Heart right ventricle (tissue), 16 donors: ENCODE data around the gene ZBTB7B. TPM values are rescaled to one million over a fixed set of nuclear protein-coding genes. Genes with fewer than 3 reads are reported as not detected.
A peak's percentile ranks its signal among the peaks of the same experiment; 100 is the strongest.

Experiments used
- ATAC-seq, 8 donors: fragments of 200-7000 bp; cut with Tn5 transposase; one replicate each; pipeline ENCODE4 v1.9.1; 2020; ENCODE audit warnings: mild to moderate bottlenecking in 8 of 8, moderate library complexity in 8 of 8, moderate number of reproducible peaks in 1 of 8
- DNase-seq, 2 donors: peaks; one replicate each; pipeline ENCODE4 v3.0.0-alpha.2; 2020
- H3K27ac ChIP-seq, 10 donors: fragments of 200-600 bp; sonication (generic) in 2 of 10; one replicate each; pipeline versions ENCODE4 v1.5.0 to v1.8.0; 2020 to 2022; ENCODE audit warnings: mild to moderate bottlenecking in 3 of 10
- H3K27me3 ChIP-seq, 7 donors: fragments of 200-600 bp; one replicate each; pipeline ENCODE4 v1.8.0; 2021 to 2022; ENCODE audit warnings: mild to moderate bottlenecking in 2 of 7
- H3K36me3 ChIP-seq, 9 donors: fragments of 200-600 bp; sonication (generic) in 1 of 9; one replicate each; pipeline versions ENCODE4 v1.5.0 to v1.8.0; 2020 to 2022; ENCODE audit warnings: mild to moderate bottlenecking in 2 of 9
- H3K4me1 ChIP-seq, 9 donors: fragments of 200-600 bp; sonication (generic) in 1 of 9; one replicate each; pipeline versions ENCODE4 v1.5.0 to v1.8.0; 2020 to 2022; ENCODE audit warnings: mild to moderate bottlenecking in 4 of 9
- H3K4me3 ChIP-seq, 10 donors: fragments of 200-600 bp; sonication (generic) in 2 of 10; one replicate each; pipeline versions ENCODE4 v1.5.0 to v1.8.0; 2020 to 2022; ENCODE audit warnings: mild to moderate bottlenecking in 7 of 10, moderate library complexity in 2 of 10
- H3K9me3 ChIP-seq, 11 donors: fragments of 200-600 bp in 10 of 11; sonication (generic) in 2 of 11; one replicate each; pipeline versions ENCODE4 v1.5.0 to v1.8.0; 2013 to 2022; ENCODE audit warnings: mild to moderate bottlenecking in 2 of 11, control low read depth in 1 of 11, moderate library complexity in 1 of 11
- WGBS, 2 donors: extraction: QIAGEN DNeasy Blood & Tissue Kit; methylation state at CpG; one replicate each; pipeline ENCODE4 v1.1.7; 2013; ENCODE audit warnings: inconsistent platforms in 1 of 2; 5-methylcytosine and 5-hydroxymethylcytosine counted together
- intact Hi-C, 10 donors: fragments of 100-400 bp; cut with DNase I; formaldehyde crosslinking; loops; one replicate each; pipeline versions ENCODE4 v1.11.1 to v1.14.2; 2022
- polyA plus RNA-seq, 2 donors: library from polyadenylated mRNA; stranded (reverse); fragments of 200-250 nt; gene quantifications; one replicate each; pipeline ENCODE4 v1.2.3, GENCODE V29; 2013
- total RNA-seq, 10 donors: library from RNA; stranded (reverse); fragmentation: NEBNext Ultra II Directional in 3 of 10; extraction: Animal tissue kit (Norgen Biotek cat#: 25700) in 3 of 10; gene quantifications; one replicate each; pipeline versions ENCODE4 v1.2.1 to v1.2.4, GENCODE V29; 2021 to 2023
- TF ChIP-seq, protein P1 (sequence below), 9 donors: fragments of 200-600 bp; sonication (generic) in 2 of 9; IDR thresholded peaks; one replicate each; pipeline versions ENCODE4 v1.5.0 to v1.8.0; 2021 to 2022; ENCODE audit warnings: antibody characterized with exemption in 9 of 9, mild to moderate bottlenecking in 5 of 9, moderate library complexity in 1 of 9
- donor health status: Arrhythmogenic right ventricular cardiomyopathy.
- donor health status: ischemic (EF 13 %, LVEDD 7.1; RV severe dilation, severe dysfunction).
- donor health status: healthy with polysubstance abuse.
- donor health status: DM: no; HTN: yes; CAD: no.
- donor health status: DM: no; HTN: no; CAD: no.
- donor health status: ischemic (EF 25% LVEDD 6.9; RV normal size, moderate dysfunction).
- donor health status: ischemic (EF 25% LVEDD 5.7; RV mildly dilated, moderate dysfunction).
- donor health status: healthy.
- donor health status: DM: yes; HTN: yes; CAD: no.
- donor health status: Ischemic cardiomyopathy.
- donor health status: ischemic (EF 35%, LVEDD 5.7; RV mildly dilated, moderate dysfunction).
- donor health status: nonischemic (EF 11% LVEDD 7.7; RV severe dilation, severe dysfunction).
- donor health status: DM: yes; HTN: yes; CAD: no.
- donor health status: PGD.
- donor health status: ischemic (EF 29% LVEDD 5.4; RV normal size, mild dysfunction).
- donor health status: nonischemic (EF 23%, LVEDD 6.1; RV moderate dilation, normal function).

ZBTB7B gene
- total and polyA plus RNA-seq, 12 donors: 25.7 to 54.7 (median 37.9) TPM

DNA sequence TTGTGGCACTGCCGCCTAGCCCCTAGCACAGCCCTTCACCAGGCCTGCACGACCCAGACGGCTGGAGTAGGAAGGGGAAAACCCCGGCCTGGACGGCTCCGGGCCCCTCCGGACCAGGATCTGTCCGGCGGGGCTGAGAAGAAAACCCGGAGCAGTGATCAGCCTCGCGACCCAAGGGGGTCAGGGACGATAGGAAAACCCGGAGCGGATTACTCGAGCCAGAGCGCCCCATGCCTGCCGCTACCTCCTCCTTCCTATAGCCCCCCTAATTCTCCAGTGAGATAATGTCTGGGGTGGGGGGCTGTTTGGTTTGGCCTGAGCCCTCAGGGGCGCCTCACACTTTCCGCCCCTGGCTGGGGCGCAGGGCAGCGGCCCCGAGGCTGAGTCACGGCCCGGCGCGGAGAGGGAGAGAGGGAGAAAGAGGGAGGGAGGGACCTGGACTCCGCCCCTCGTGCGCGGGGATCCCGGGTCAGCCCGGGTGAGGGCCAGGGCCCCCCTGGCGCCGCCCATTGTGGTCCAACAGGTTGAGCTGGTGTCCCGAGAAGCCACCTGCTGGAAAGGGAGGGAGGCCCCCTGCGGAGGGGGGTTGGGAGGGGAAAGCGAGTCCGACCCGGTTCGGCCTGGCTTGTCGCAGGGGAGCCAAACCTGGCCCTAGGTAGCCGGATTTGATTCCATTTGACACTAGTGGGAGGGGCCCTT lies 1.7 kb upstream of the ZBTB7B start:
- TF ChIP-seq, protein P1, sequence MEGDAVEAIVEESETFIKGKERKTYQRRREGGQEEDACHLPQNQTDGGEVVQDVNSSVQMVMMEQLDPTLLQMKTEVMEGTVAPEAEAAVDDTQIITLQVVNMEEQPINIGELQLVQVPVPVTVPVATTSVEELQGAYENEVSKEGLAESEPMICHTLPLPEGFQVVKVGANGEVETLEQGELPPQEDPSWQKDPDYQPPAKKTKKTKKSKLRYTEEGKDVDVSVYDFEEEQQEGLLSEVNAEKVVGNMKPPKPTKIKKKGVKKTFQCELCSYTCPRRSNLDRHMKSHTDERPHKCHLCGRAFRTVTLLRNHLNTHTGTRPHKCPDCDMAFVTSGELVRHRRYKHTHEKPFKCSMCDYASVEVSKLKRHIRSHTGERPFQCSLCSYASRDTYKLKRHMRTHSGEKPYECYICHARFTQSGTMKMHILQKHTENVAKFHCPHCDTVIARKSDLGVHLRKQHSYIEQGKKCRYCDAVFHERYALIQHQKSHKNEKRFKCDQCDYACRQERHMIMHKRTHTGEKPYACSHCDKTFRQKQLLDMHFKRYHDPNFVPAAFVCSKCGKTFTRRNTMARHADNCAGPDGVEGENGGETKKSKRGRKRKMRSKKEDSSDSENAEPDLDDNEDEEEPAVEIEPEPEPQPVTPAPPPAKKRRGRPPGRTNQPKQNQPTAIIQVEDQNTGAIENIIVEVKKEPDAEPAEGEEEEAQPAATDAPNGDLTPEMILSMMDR (IDR thresholded peaks at IDR 0.05): peak in 2 of 9 donors; percentile 7 to 22
- Histone ChIP-seq H3K27ac (peak overlapping the region; percentile 80 to 98 (median 95)), H3K36me3 (no peaks in the 10 kb centered on the region), H3K9me3 (no peaks in the 10 kb centered on the region), H3K4me1 (peaks cover 21 to 63% (median 40%) of the 10 kb centered on the region in 9 donors), H3K4me3 (peak overlapping the region; percentile 50 to 97 (median 91)), H3K27me3 (no peaks in the 10 kb centered on the region)
- DNase-seq (peak; percentile 87 to 90), ATAC-seq (peak; percentile 59 to 76 (median 64))
- intact Hi-C loops: loop anchor here in 5 of 10 donors (1.0 to 10.0 kb wide), 5 partner anchors 16 to 64 kb away; partner anchors contain the start of genes CKS1B (in 3 of the 5), ADAM15 (in 1 of the 5), EFNA4 (in 1 of the 5) and PYGO2 (in 1 of the 5)
- WGBS, 2 donors: 0% methylated on average over 42 to 43 of the region's 43 CpGs

DNA sequence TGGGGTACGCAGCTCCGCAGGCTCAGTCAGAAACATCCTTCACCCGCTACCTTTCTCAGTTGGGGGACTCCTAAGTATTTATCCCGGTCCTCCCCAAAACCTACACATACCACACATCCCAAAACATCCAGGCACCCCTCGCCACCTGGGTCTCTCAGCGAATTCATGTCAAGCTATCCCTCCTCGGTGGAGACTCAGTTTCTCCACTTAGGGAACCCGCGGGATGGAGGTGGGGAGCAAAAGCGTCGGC lies 1.3 kb upstream of the ZBTB7B start:
- peak overlapping the region; percentile 50 to 97 (median 91) for H3K4me3 ChIP-seq
- 1% methylated on average over 11 of the region's 11 CpGs for WGBS, 2 donors
- H3K4me1 ChIP-seq: peaks cover 25 to 64% (median 45%) of the 10 kb centered on the region in 9 donors
- TF ChIP-seq, protein P1 (IDR thresholded peaks at IDR 0.05): no peak
- peak overlapping the region; percentile 80 to 98 (median 95) for H3K27ac ChIP-seq
- intact Hi-C loops: loop anchor here in 5 of 10 donors (1.0 to 10.0 kb wide), 5 partner anchors 16 to 63 kb away; partner anchors contain the start of genes CKS1B (in 3 of the 5), ADAM15 (in 1 of the 5), EFNA4 (in 1 of the 5) and PYGO2 (in 1 of the 5)
- ATAC-seq: no peak
- H3K9me3 ChIP-seq: no peaks in the 10 kb centered on the region
- H3K36me3 ChIP-seq: no peaks in the 10 kb centered on the region
- no peaks in the 10 kb centered on the region for H3K27me3 ChIP-seq
- DNase-seq: no peak

DNA sequence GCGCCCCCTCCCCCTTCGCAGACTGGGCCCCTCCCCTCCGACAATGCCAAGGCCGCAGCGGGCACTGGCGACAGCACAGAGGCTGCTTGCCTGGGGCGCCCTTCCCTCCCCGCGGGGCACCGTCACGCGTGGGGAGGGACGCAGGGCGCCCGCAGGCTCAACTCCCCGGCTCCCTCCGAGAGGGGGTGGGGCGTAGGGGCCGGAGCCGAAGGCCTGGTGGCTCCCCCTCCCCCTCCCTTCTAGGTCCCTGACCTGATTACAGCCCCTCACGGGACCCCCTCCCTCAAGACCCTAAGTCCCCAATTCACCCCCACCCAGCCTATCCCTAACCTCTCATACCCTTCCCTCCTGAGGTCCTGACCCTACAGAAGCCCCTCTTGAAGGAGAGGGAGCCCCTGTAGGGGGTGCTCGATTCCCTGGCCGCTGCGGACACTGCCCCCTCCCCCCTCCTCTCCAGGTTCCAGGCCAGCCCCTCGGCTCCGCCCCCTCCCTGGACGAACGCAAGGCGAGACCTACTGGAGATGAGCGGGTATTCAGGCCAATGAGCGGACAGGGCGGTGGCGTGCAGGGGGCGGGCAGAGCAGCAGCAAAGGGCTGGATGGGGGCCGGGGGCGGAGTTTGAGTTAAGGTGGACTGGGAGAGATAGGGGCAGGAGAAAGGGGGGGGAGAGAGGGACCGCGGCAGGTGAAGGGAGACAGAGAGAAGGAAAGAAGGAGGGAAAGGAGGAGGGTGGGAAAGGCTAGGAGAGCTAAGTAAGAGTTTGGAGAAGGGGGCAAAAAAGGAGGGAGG lies 733 bp upstream of the ZBTB7B start:
- DNase-seq (peak; percentile 100), ATAC-seq (peak; percentile 80 to 92 (median 86))
- Histone ChIP-seq H3K4me3 (peak overlapping the region; percentile 50 to 97 (median 91)), H3K27ac (peak overlapping the region; percentile 80 to 98 (median 95)), H3K27me3 (no peaks in the 10 kb centered on the region), H3K36me3 (no peaks in the 10 kb centered on the region), H3K9me3 (no peaks in the 10 kb centered on the region), H3K4me1 (peaks cover 28 to 70% (median 50%) of the 10 kb centered on the region in 9 donors)
- 1 to 2% methylated on average over 37 to 38 of the region's 38 CpGs for WGBS, 2 donors
- TF ChIP-seq, protein P1 (IDR thresholded peaks at IDR 0.05): peak in 7 of 9 donors; percentile 14 to 64 (median 49)
- intact Hi-C loops: loop anchor here in 5 of 10 donors (1.0 to 10.0 kb wide), 5 partner anchors 15 to 63 kb away; partner anchors contain the start of genes CKS1B (in 3 of the 5), ADAM15 (in 1 of the 5), EFNA4 (in 1 of the 5) and PYGO2 (in 1 of the 5)

DNA sequence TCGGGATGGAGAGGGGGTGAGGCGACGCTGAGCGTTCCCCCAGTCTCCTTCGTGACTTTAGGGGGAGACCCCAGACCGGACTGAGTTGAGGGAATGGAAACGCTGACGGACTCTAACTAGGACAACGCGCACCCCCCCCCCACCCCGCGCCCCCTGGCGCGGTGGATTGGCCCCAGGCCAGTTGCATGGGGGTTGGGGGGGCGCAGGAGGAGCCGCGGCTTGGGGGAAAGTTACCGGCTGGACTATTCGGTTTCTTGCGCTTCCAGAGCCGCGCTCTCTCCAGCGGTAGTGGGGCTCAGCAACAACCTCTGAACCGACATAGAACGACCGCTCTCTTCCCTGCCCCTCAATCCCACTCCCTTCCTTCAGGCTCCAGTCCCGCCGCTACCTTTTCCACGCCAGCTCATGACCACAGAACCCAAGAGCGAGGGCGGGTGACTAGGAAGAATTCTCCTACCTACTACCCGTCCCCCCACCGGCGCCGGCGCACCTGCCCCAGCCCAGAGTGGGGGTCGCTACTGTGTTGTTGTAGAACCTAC lies 694 bp downstream of the ZBTB7B start:
- Histone ChIP-seq H3K4me1 (peaks cover 35 to 72% (median 64%) of the 10 kb centered on the region in 9 donors), H3K27me3 (no peaks in the 10 kb centered on the region), H3K9me3 (no peaks in the 10 kb centered on the region), H3K36me3 (no peaks in the 10 kb centered on the region), H3K4me3 (peak overlapping the region; percentile 50 to 97 (median 91)), H3K27ac (peak overlapping the region; percentile 90 to 98 (median 96))
- TF ChIP-seq, protein P1 (IDR thresholded peaks at IDR 0.05): no peak
- 1% methylated on average over 37 of the region's 37 CpGs for WGBS, 2 donors
- ATAC-seq (no peak), DNase-seq (no peak)
- intact Hi-C loops: loop anchor here in 3 of 10 donors (5.0 to 10.0 kb wide), 3 partner anchors 41 to 62 kb away; partner anchors contain the start of genes ADAM15 (in 1 of the 3), EFNA4 (in 1 of the 3) and PYGO2 (in 1 of the 3)
